Adipose tissue (tissue), 3 donors: Measurements from ENCODE around the gene PIK3C2A. TPM values are rescaled to one million over a fixed set of nuclear protein-coding genes. Genes with fewer than 3 reads are reported as not detected.

ENCODE experiments used
- H3K27ac ChIP-seq: one replicate; pipeline ENCODE4 v1.5.1; 2013; ENCODE audit warnings: low read depth, low read length
- WGBS, 3 donors: extraction: QIAGEN DNeasy Blood & Tissue Kit; methylation state at CpG; one replicate each; pipeline ENCODE4 v1.1.7; 2013; 5-methylcytosine and 5-hydroxymethylcytosine counted together
- polyA plus RNA-seq, 3 donors: library from polyadenylated mRNA; stranded (reverse); fragments of 200-250 nt; gene quantifications; one replicate each; pipeline ENCODE4 v1.2.3, GENCODE V29; 2013
- donor health status: healthy with polysubstance abuse.
- donor health status: Bipolar disorder and iron deficiency.
- donor health status: healthy.

The PIK3C2A gene
- polyA plus RNA-seq, 3 donors = 6.2 to 16.8 (median 11.5) TPM

GRCh38 chr11:17164361-17165246 is 43.2 kb downstream of the PIK3C2A start:
- 55 to 76% (median 63%) methylated on average over 1 of the region's 1 CpG for WGBS, 3 donors
- H3K27ac ChIP-seq = no peak overlapping the region

GRCh38 chr11:17163736-17164135 is 44.0 kb downstream of the PIK3C2A start:
- no peak overlapping the region for H3K27ac ChIP-seq
- 40 to 85% (median 55%) methylated on average over 2 of the region's 2 CpGs for WGBS, 3 donors

- 89 to 96% (median 92%) methylated on average over 5 of the region's 5 CpGs for WGBS, 3 donors
- no peak overlapping the region for H3K27ac ChIP-seq
Observed at GRCh38 chr11:17163291-17163690, 44.5 kb downstream of the PIK3C2A start.

GRCh38 chr11:17162376-17162775 is 45.4 kb downstream of the PIK3C2A start:
- 64 to 68% (median 67%) methylated on average over 2 of the region's 2 CpGs for WGBS, 3 donors

GRCh38 chr11:17161515-17161914 is 46.3 kb downstream of the PIK3C2A start:
- WGBS, 3 donors = 64 to 92% (median 73%) methylated on average over 1 of the region's 1 CpG
- no peak overlapping the region for H3K27ac ChIP-seq

More at GRCh38 chr11:17162376-17162775, 45.4 kb downstream of the PIK3C2A start:
- no peak overlapping the region for H3K27ac ChIP-seq

GRCh38 chr11:17159441-17159840 is 48.3 kb downstream of the PIK3C2A start:
- no peak overlapping the region for H3K27ac ChIP-seq
- WGBS, 3 donors = 77 to 81% (median 80%) methylated on average over 3 of the region's 3 CpGs

Other genes starting within 250 kb of the PIK3C2A start
- gene PLEKHA7, start 193.6 kb downstream of the PIK3C2A start, polyA plus RNA-seq = 10 to 100 TPM; 11.9 to 18.7 (median 16.2) TPM
- gene RPS13, start 130.3 kb downstream of the PIK3C2A start, polyA plus RNA-seq = 1,000 to 10,000 TPM; 1,441 to 3,380 (median 1,986) TPM
- 10 to 100 TPM; 34.7 to 88.2 (median 69.5) TPM for gene NUCB2, start 68.8 kb upstream of the PIK3C2A start, polyA plus RNA-seq
- gene NCR3LG1, start 143.8 kb upstream of the PIK3C2A start, polyA plus RNA-seq = 1 to 10 TPM in 1 of 3 donors, under 1 TPM in 2; 0.43 to 1.5 (median 0.45) TPM
- gene KCNJ11, start 180.7 kb upstream of the PIK3C2A start, polyA plus RNA-seq = 10 to 100 TPM in 1 of 3 donors, 1 to 10 TPM in 2; 1.5 to 12.3 (median 1.7) TPM